Liver (tissue), 9 donors: Measurements from ENCODE around the gene SLIT3. TPM values are rescaled to one million over a fixed set of nuclear protein-coding genes. Genes with fewer than 3 reads are reported as not detected.
"Not testable (repeated sequence)": the region's sequence is repeated elsewhere in the genome, so short reads cannot be mapped to it uniquely, and the experiment has no call there.

Experiments used
- DNase-seq: peaks from one replicate; pipeline ENCODE4 v3.0.0-alpha.2; 2017; ENCODE audit warnings: low spot score
- H3K27ac ChIP-seq, 2 donors: one replicate each; pipeline ENCODE4 v1.7.0; 2013; ENCODE audit warnings: inconsistent platforms in 2 of 2, low read length in 2 of 2, control low read depth in 1 of 2, low read depth in 1 of 2, mild to moderate bottlenecking in 1 of 2
- H3K27me3 ChIP-seq, 4 donors: one replicate each; pipeline versions ENCODE4 v1.6.1 to v1.7.0; 2013; ENCODE audit warnings: low read length in 3 of 4, inconsistent platforms in 1 of 4, mild to moderate bottlenecking in 1 of 4, moderate library complexity in 1 of 4; ENCODE audit not compliant: control insufficient read depth in 4 of 4, insufficient read depth in 4 of 4
- H3K36me3 ChIP-seq, 4 donors: one replicate each; pipeline versions ENCODE4 v1.6.1 to v1.7.0; 2013; ENCODE audit warnings: low read length in 3 of 4, mild to moderate bottlenecking in 3 of 4, low read depth in 1 of 4, moderate library complexity in 1 of 4; ENCODE audit not compliant: control insufficient read depth in 4 of 4, insufficient read depth in 3 of 4
- H3K4me1 ChIP-seq, 4 donors: one replicate each; pipeline versions ENCODE4 v1.6.1 to v1.7.0; 2013; ENCODE audit warnings: low read length in 3 of 4, mild to moderate bottlenecking in 3 of 4, moderate library complexity in 1 of 4; ENCODE audit not compliant: control insufficient read depth in 4 of 4, insufficient read depth in 4 of 4
- H3K4me3 ChIP-seq, 3 donors: one replicate each; pipeline versions ENCODE4 v1.6.1 to v1.7.0; 2013; ENCODE audit warnings: low read length in 3 of 3, control low read depth in 1 of 3, low read depth in 1 of 3, mild to moderate bottlenecking in 1 of 3
- H3K9ac ChIP-seq, 2 donors: one replicate each; pipeline ENCODE4 v1.7.0; 2013; ENCODE audit warnings: low read length in 2 of 2, mild to moderate bottlenecking in 2 of 2, moderate library complexity in 2 of 2, control low read depth in 1 of 2, low read depth in 1 of 2
- H3K9me3 ChIP-seq, 4 donors: one replicate each; pipeline versions ENCODE4 v1.6.1 to v1.7.0; 2013; ENCODE audit warnings: low read length in 3 of 4; ENCODE audit not compliant: control insufficient read depth in 4 of 4
- EGR1 ChIP-seq, 2 donors: IDR thresholded peaks; 2 replicates each; pipeline ENCODE4 v1.6.1; 2016 to 2018; ENCODE audit warnings: antibody characterized with exemption in 2 of 2, low read depth in 2 of 2
- FOXA1 ChIP-seq: IDR thresholded peaks from 2 replicates; pipeline ENCODE4 v1.6.1; 2016; ENCODE audit warnings: antibody characterized with exemption
- FOXA2 ChIP-seq: IDR thresholded peaks from 2 replicates; pipeline ENCODE4 v1.6.1; 2016; ENCODE audit warnings: antibody characterized with exemption
- GABPA ChIP-seq, 2 donors: IDR thresholded peaks in 1 of 2; conservative IDR thresholded peaks in 1 of 2; 2 replicates each; pipeline ENCODE4 v1.6.1; 2016; ENCODE audit warnings: antibody characterized with exemption in 2 of 2, mild to moderate bottlenecking in 1 of 2, moderate library complexity in 1 of 2
- HNF4A ChIP-seq, 2 donors: conservative IDR thresholded peaks; 2 replicates each; pipeline ENCODE4 v1.6.1; 2016; ENCODE audit warnings: antibody characterized with exemption in 2 of 2, mild to moderate bottlenecking in 2 of 2
- HNF4G ChIP-seq: IDR thresholded peaks from 2 replicates; pipeline ENCODE4 v1.6.1; 2016; ENCODE audit warnings: antibody characterized with exemption
- JUND ChIP-seq, 2 donors: IDR thresholded peaks; 2 replicates each; pipeline ENCODE4 v1.6.1; 2016; ENCODE audit warnings: antibody characterized with exemption in 2 of 2
- NR2F2 ChIP-seq: IDR thresholded peaks from 2 replicates; pipeline ENCODE4 v1.6.1; 2016; ENCODE audit warnings: antibody characterized with exemption
- RAD21 ChIP-seq, 2 donors: IDR thresholded peaks; 2 replicates each; pipeline ENCODE4 v1.6.1; 2016; ENCODE audit warnings: antibody characterized with exemption in 2 of 2, mild to moderate bottlenecking in 2 of 2
- RXRA ChIP-seq, 2 donors: IDR thresholded peaks; 2 replicates each; pipeline ENCODE4 v1.6.1; 2017 to 2018; ENCODE audit warnings: antibody characterized with exemption in 2 of 2, mild to moderate bottlenecking in 1 of 2
- SP1 ChIP-seq: IDR thresholded peaks from 2 replicates; pipeline ENCODE4 v1.6.1; 2018; ENCODE audit warnings: antibody characterized with exemption, mild to moderate bottlenecking
- TAF1 ChIP-seq: conservative IDR thresholded peaks from 2 replicates; pipeline ENCODE4 v1.6.1; 2016; ENCODE audit warnings: antibody characterized with exemption, mild to moderate bottlenecking
- YY1 ChIP-seq: IDR thresholded peaks from 2 replicates; pipeline ENCODE4 v1.6.1; 2016; ENCODE audit warnings: antibody characterized with exemption, mild to moderate bottlenecking
- WGBS: extraction: QIAGEN DNeasy Blood & Tissue Kit; methylation state at CpG from one replicate; pipeline ENCODE4 v1.1.7; 2013; 5-methylcytosine and 5-hydroxymethylcytosine counted together
- polyA plus RNA-seq, 2 donors: library from polyadenylated mRNA; stranded (reverse) in 1 of 2; unstranded in 1 of 2; fragments of 200-250 nt in 1 of 2; fragments of >200 nt in 1 of 2; fragmentation: Nextera tagmentation in 1 of 2; extraction: Ambion mirVana in 1 of 2; gene quantifications; one replicate each; pipeline versions ENCODE4 v1.2.1 to v1.2.3, GENCODE V29; 2013 to 2015
- total RNA-seq, 2 donors: library from RNA; depleted of rRNA; stranded (reverse); fragments of >200 nt; gene quantifications; one replicate each; pipeline ENCODE4 v1.2.3, GENCODE V29; 2014
- TF ChIP-seq, protein P1 (sequence below): fragments of 150-350 bp; IDR thresholded peaks from 2 replicates; pipeline ENCODE4 v1.5.1; 2017; ENCODE audit warnings: improper control_type of control experiment, low read depth, low read length; ENCODE audit not compliant: missing input control
- TF ChIP-seq, protein P2 (sequence below): IDR thresholded peaks from 2 replicates; pipeline ENCODE4 v1.6.1; 2016; ENCODE audit warnings: antibody characterized with exemption
- TF ChIP-seq, protein P3 (sequence below): IDR thresholded peaks from 2 replicates; pipeline ENCODE4 v1.6.1; 2016; ENCODE audit warnings: antibody characterized with exemption
- TF ChIP-seq, protein P4 (sequence below): IDR thresholded peaks from 2 replicates; pipeline ENCODE4 v1.6.1; 2016; ENCODE audit warnings: antibody characterized with exemption, mild to moderate bottlenecking
- TF ChIP-seq, protein P5 (sequence below): IDR thresholded peaks from 2 replicates; pipeline ENCODE4 v1.6.1; 2016; ENCODE audit warnings: antibody characterized with exemption
- donor health status: healthy.
- donor health status: healthy.
- donor health status: healthy.
- donor health status: healthy.
- donor health status: healthy.

SLIT3 gene
- total and polyA plus RNA-seq, 4 donors: 0.61 to 1.3 (median 0.91) TPM

DNA sequence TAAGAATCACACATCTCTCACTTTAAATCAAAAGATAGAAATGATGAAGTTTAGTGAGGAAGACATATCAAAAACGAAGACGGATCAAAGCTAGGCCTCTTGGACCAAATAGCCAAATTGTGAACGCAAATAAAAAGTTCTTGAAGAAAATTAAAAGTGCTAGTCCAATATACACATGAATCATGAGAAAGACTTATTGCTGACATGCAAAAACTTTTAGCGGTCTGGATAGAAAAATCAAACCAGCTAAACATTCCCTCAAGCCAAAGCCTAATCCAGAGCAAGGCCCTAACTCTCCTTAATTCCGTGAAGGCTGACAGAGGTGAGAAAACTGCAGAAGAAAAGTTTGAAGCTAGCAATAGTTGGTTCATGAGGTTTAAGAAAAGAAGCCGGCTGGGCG lies 557.3 kb downstream of the SLIT3 start:
- no peaks in the 10 kb centered on the region for H3K36me3 ChIP-seq
- WGBS: 87% methylated on average over 7 of the region's 7 CpGs
- TF ChIP-seq SP1 (no peak), JUND (IDR thresholded peaks at IDR 0.05) (no peak), TAF1 (no peak), NR2F2 (no peak), FOXA1 (no peak), RAD21 (IDR thresholded peaks at IDR 0.05) (no peak), GABPA (IDR thresholded peaks at IDR 0.05 in 1 of 2, conservative IDR thresholded peaks at IDR 0.05 in 1 of 2) (no peak), EGR1 (IDR thresholded peaks at IDR 0.05; ENCODE audit: low read depth in 2 of 2) (no peak), YY1 (no peak), RXRA (IDR thresholded peaks at IDR 0.05) (no peak), HNF4G (no peak), FOXA2 (no peak), HNF4A (conservative IDR thresholded peaks at IDR 0.05) (no peak)
- TF ChIP-seq, protein P1, sequence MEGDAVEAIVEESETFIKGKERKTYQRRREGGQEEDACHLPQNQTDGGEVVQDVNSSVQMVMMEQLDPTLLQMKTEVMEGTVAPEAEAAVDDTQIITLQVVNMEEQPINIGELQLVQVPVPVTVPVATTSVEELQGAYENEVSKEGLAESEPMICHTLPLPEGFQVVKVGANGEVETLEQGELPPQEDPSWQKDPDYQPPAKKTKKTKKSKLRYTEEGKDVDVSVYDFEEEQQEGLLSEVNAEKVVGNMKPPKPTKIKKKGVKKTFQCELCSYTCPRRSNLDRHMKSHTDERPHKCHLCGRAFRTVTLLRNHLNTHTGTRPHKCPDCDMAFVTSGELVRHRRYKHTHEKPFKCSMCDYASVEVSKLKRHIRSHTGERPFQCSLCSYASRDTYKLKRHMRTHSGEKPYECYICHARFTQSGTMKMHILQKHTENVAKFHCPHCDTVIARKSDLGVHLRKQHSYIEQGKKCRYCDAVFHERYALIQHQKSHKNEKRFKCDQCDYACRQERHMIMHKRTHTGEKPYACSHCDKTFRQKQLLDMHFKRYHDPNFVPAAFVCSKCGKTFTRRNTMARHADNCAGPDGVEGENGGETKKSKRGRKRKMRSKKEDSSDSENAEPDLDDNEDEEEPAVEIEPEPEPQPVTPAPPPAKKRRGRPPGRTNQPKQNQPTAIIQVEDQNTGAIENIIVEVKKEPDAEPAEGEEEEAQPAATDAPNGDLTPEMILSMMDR: no peak
- TF ChIP-seq, protein P2, sequence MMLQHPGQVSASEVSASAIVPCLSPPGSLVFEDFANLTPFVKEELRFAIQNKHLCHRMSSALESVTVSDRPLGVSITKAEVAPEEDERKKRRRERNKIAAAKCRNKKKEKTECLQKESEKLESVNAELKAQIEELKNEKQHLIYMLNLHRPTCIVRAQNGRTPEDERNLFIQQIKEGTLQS: no peak
- TF ChIP-seq, protein P3, sequence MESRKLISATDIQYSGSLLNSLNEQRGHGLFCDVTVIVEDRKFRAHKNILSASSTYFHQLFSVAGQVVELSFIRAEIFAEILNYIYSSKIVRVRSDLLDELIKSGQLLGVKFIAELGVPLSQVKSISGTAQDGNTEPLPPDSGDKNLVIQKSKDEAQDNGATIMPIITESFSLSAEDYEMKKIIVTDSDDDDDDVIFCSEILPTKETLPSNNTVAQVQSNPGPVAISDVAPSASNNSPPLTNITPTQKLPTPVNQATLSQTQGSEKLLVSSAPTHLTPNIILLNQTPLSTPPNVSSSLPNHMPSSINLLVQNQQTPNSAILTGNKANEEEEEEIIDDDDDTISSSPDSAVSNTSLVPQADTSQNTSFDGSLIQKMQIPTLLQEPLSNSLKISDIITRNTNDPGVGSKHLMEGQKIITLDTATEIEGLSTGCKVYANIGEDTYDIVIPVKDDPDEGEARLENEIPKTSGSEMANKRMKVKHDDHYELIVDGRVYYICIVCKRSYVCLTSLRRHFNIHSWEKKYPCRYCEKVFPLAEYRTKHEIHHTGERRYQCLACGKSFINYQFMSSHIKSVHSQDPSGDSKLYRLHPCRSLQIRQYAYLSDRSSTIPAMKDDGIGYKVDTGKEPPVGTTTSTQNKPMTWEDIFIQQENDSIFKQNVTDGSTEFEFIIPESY: no peak
- TF ChIP-seq, protein P4, sequence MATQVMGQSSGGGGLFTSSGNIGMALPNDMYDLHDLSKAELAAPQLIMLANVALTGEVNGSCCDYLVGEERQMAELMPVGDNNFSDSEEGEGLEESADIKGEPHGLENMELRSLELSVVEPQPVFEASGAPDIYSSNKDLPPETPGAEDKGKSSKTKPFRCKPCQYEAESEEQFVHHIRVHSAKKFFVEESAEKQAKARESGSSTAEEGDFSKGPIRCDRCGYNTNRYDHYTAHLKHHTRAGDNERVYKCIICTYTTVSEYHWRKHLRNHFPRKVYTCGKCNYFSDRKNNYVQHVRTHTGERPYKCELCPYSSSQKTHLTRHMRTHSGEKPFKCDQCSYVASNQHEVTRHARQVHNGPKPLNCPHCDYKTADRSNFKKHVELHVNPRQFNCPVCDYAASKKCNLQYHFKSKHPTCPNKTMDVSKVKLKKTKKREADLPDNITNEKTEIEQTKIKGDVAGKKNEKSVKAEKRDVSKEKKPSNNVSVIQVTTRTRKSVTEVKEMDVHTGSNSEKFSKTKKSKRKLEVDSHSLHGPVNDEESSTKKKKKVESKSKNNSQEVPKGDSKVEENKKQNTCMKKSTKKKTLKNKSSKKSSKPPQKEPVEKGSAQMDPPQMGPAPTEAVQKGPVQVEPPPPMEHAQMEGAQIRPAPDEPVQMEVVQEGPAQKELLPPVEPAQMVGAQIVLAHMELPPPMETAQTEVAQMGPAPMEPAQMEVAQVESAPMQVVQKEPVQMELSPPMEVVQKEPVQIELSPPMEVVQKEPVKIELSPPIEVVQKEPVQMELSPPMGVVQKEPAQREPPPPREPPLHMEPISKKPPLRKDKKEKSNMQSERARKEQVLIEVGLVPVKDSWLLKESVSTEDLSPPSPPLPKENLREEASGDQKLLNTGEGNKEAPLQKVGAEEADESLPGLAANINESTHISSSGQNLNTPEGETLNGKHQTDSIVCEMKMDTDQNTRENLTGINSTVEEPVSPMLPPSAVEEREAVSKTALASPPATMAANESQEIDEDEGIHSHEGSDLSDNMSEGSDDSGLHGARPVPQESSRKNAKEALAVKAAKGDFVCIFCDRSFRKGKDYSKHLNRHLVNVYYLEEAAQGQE: no peak
- TF ChIP-seq, protein P5, sequence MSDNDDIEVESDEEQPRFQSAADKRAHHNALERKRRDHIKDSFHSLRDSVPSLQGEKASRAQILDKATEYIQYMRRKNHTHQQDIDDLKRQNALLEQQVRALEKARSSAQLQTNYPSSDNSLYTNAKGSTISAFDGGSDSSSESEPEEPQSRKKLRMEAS: no peak
- H3K4me3 ChIP-seq: no peak overlapping the region
- H3K9me3 ChIP-seq: no peaks in the 10 kb centered on the region
- H3K9ac ChIP-seq: no peak overlapping the region
- H3K27me3 ChIP-seq: no peaks in the 10 kb centered on the region
- H3K4me1 ChIP-seq: no peaks in the 10 kb centered on the region
- no peak overlapping the region for H3K27ac ChIP-seq
- peak; percentile 6 for DNase-seq

DNA sequence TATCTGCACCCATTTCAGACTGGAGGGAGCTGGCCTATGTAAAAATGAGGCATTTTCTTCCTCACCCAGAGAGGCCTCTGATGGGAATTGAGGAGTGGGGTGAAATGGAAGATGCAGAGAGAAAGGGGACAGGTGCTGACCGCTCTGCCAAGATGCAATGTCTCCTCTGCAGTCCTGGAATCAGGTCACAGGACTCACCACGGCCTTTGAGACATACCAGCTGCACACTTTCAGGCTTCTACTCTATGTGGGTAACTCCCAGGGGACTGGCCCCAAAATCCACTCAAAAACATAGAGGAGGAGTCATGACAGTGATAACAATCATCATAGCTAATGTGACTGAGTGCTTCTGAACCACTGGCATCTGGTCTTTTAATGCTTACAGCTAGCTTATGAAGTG lies 558.6 kb downstream of the SLIT3 start:
- 70% methylated on average over 2 of the region's 2 CpGs for WGBS
- not testable (repeated sequence) for H3K36me3 ChIP-seq, H3K9ac ChIP-seq, H3K27ac ChIP-seq, H3K27me3 ChIP-seq, H3K9me3 ChIP-seq, DNase-seq, H3K4me3 ChIP-seq, H3K4me1 ChIP-seq
